ENCODE results near the gene ACVR1B.

Gene ACVR1B

GRCh38 chr12:51970904-51971646 is 19.6 kb downstream of the ACVR1B start:
- no peak for DNase-seq (ENCODE audit: extremely low read depth, low read depth)
- TF ChIP-seq, protein P1, sequence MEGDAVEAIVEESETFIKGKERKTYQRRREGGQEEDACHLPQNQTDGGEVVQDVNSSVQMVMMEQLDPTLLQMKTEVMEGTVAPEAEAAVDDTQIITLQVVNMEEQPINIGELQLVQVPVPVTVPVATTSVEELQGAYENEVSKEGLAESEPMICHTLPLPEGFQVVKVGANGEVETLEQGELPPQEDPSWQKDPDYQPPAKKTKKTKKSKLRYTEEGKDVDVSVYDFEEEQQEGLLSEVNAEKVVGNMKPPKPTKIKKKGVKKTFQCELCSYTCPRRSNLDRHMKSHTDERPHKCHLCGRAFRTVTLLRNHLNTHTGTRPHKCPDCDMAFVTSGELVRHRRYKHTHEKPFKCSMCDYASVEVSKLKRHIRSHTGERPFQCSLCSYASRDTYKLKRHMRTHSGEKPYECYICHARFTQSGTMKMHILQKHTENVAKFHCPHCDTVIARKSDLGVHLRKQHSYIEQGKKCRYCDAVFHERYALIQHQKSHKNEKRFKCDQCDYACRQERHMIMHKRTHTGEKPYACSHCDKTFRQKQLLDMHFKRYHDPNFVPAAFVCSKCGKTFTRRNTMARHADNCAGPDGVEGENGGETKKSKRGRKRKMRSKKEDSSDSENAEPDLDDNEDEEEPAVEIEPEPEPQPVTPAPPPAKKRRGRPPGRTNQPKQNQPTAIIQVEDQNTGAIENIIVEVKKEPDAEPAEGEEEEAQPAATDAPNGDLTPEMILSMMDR (IDR thresholded peaks at IDR 0.05; ENCODE audit: low read depth, low read length, missing control alignments), result peak; percentile 73
- H3K4me3 ChIP-seq (replicated peaks; ENCODE audit: low read depth, low read length), result no peak overlapping the region

- TF ChIP-seq, protein P1 (IDR thresholded peaks at IDR 0.05; ENCODE audit: low read depth, low read length, missing control alignments), result no peak
- no peak overlapping the region for H3K4me3 ChIP-seq (replicated peaks; ENCODE audit: low read depth, low read length)
- DNase-seq (ENCODE audit: extremely low read depth, low read depth), result no peak
These were observed 20.4 kb downstream of the ACVR1B start for GRCh38 chr12:51971679-51972421.

GRCh38 chr12:51972422-51972812 is 20.9 kb downstream of the ACVR1B start:
- no peak for DNase-seq (ENCODE audit: extremely low read depth, low read depth)
- H3K4me3 ChIP-seq (replicated peaks; ENCODE audit: low read depth, low read length), result no peak overlapping the region
- TF ChIP-seq, protein P1 (IDR thresholded peaks at IDR 0.05; ENCODE audit: low read depth, low read length, missing control alignments), result no peak

- TF ChIP-seq, protein P1 (IDR thresholded peaks at IDR 0.05; ENCODE audit: low read depth, low read length, missing control alignments), result no peak
- no peak overlapping the region for H3K4me3 ChIP-seq (replicated peaks; ENCODE audit: low read depth, low read length)
- no peak for DNase-seq (ENCODE audit: extremely low read depth, low read depth)
These were observed 21.4 kb downstream of the ACVR1B start for GRCh38 chr12:51972849-51973273.

GRCh38 chr12:51973560-51973959 is 22.1 kb downstream of the ACVR1B start:
- TF ChIP-seq, protein P1 (IDR thresholded peaks at IDR 0.05; ENCODE audit: low read depth, low read length, missing control alignments), result no peak
- DNase-seq (ENCODE audit: extremely low read depth, low read depth), result no peak
- H3K4me3 ChIP-seq (replicated peaks; ENCODE audit: low read depth, low read length), result no peak overlapping the region

DNA sequence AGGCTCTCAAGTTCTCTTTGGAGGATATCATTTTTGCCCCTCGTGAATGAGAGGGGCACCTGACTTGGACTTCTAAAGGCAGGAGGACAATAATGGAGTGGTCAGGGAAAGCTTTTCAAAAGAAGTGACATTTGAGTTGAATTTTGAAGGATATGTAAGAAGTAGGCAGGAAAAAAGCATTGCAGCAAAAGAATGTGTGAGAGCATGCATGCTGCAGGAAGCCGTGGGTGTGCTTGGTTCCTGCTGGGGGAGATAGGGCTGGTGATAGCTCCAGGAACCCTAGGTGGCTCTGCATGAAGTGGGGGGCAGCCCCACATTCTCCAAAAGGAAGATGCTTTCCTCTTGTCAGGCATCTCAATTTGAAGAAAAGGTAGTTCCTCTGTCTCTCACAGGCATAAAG is 23.1 kb downstream of the ACVR1B start:
- H3K4me3 ChIP-seq (replicated peaks; ENCODE audit: low read depth, low read length), result no peak overlapping the region
- DNase-seq (ENCODE audit: extremely low read depth, low read depth), result no peak
- TF ChIP-seq, protein P1 (IDR thresholded peaks at IDR 0.05; ENCODE audit: low read depth, low read length, missing control alignments), result no peak

Measured in HFF-Myc (cell line).